HUES48 (cell line): Measurements from ENCODE around the gene DNM3.

Experiments
- H3K27ac ChIP-seq: one replicate; pipeline ENCODE4 v1.7.0; 2013; ENCODE audit warnings: low read depth, low read length, inconsistent platforms
- H3K27me3 ChIP-seq: 2 replicates; pipeline ENCODE4 v1.6.1; 2013; ENCODE audit warnings: mild to moderate bottlenecking, low read length; ENCODE audit not compliant: control insufficient read depth, insufficient read depth
- H3K36me3 ChIP-seq: 2 replicates; pipeline ENCODE4 v1.6.1; 2013; ENCODE audit warnings: low read length; ENCODE audit not compliant: control insufficient read depth, insufficient read depth
- H3K4me1 ChIP-seq: 2 replicates; pipeline ENCODE4 v1.6.1; 2013; ENCODE audit warnings: mild to moderate bottlenecking, low read length; ENCODE audit not compliant: control insufficient read depth, insufficient read depth
- H3K4me3 ChIP-seq: 2 replicates; pipeline ENCODE4 v1.5.1; 2013; ENCODE audit warnings: mild to moderate bottlenecking, low read depth, low read length
- H3K9ac ChIP-seq: 2 replicates; pipeline ENCODE4 v1.6.1; 2013; ENCODE audit warnings: mild to moderate bottlenecking, low read depth, low read length, moderate library complexity
- H3K9me3 ChIP-seq: 2 replicates; pipeline ENCODE4 v1.6.1; 2013; ENCODE audit warnings: low read length; ENCODE audit not compliant: control insufficient read depth, insufficient read depth

Gene DNM3

GRCh38 chr1:172322219-172323061 is 481.1 kb downstream of the DNM3 start:
- H3K27me3 ChIP-seq: no peaks in the 10 kb centered on the region
- H3K9me3 ChIP-seq: no peaks in the 10 kb centered on the region
- H3K9ac ChIP-seq: no peak overlapping the region
- H3K36me3 ChIP-seq: no peaks in the 10 kb centered on the region
- no peak overlapping the region for H3K27ac ChIP-seq
- no peak overlapping the region for H3K4me3 ChIP-seq
- H3K4me1 ChIP-seq: 0 out of 2 replicates have a peak, but pooled peaks cover 3% of the 10 kb centered on the region

DNA sequence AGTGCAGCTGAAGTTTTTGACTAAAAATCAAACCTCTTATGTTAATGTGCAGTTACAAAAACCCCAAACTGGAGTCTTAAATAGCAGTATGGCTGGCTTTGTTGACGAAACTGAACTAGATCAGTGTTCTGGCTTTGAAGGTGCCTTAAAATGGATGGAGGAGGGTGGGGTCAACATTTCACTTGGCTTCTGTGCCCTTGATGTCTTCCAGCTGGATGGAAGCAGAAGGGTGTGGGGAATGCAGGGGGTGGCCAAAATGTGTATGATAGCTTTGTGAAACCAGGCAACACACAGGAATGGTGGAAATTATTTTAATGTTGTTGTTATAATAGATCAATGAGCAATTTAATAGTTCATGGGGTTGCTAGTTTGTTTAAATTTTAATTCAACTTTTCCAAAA is 482.4 kb downstream of the DNM3 start:
- no peaks in the 10 kb centered on the region for H3K9me3 ChIP-seq
- no peak overlapping the region for H3K4me3 ChIP-seq
- H3K27ac ChIP-seq: no peak overlapping the region
- no peaks in the 10 kb centered on the region for H3K27me3 ChIP-seq
- H3K9ac ChIP-seq: no peak overlapping the region
- no peaks in the 10 kb centered on the region for H3K36me3 ChIP-seq
- H3K4me1 ChIP-seq: 0 out of 2 replicates have a peak, but pooled peaks cover 3% of the 10 kb centered on the region

GRCh38 chr1:172324086-172324485 is 482.8 kb downstream of the DNM3 start:
- Histone ChIP-seq H3K4me1 (0 out of 2 replicates have a peak, but pooled peaks cover 3% of the 10 kb centered on the region), H3K9me3 (no peaks in the 10 kb centered on the region), H3K27ac (no peak overlapping the region)

GRCh38 chr1:172324761-172325160 is 483.5 kb downstream of the DNM3 start:
- Histone ChIP-seq H3K36me3 (no peaks in the 10 kb centered on the region), H3K4me3 (no peak overlapping the region), H3K27me3 (no peaks in the 10 kb centered on the region), H3K9me3 (no peaks in the 10 kb centered on the region), H3K4me1 (0 out of 2 replicates have a peak, but pooled peaks cover 3% of the 10 kb centered on the region), H3K9ac (no peak overlapping the region), H3K27ac (no peak overlapping the region)

More at GRCh38 chr1:172324086-172324485, 482.8 kb downstream of the DNM3 start:
- Histone ChIP-seq H3K9ac (no peak overlapping the region), H3K4me3 (no peak overlapping the region), H3K36me3 (no peaks in the 10 kb centered on the region), H3K27me3 (no peaks in the 10 kb centered on the region)

DNA sequence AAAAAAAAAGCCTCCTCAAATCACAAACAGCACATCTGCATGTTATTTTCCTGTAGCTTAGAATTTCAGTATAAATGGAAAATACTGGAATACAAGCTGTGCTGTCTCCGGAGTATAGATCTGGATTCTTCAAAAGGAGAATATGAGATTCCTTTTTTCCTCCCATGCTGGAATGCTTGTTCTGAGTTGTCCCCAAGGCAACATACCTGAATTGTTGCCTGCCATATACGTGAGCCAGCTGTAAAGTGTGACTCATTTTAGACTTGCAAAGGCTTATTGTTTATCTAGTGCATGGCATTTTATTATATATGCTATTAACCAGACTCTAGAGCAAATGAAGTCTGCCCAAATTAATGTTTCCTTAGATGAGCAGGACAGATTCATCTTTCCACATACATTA is 484.2 kb downstream of the DNM3 start:
- Histone ChIP-seq H3K27ac (no peak overlapping the region), H3K9me3 (no peaks in the 10 kb centered on the region), H3K4me1 (0 out of 2 replicates have a peak, but pooled peaks cover 3% of the 10 kb centered on the region), H3K27me3 (no peaks in the 10 kb centered on the region), H3K4me3 (no peak overlapping the region), H3K36me3 (no peaks in the 10 kb centered on the region), H3K9ac (no peak overlapping the region)

GRCh38 chr1:172326136-172326535 is 484.8 kb downstream of the DNM3 start:
- Histone ChIP-seq H3K27ac (no peak overlapping the region), H3K9me3 (no peaks in the 10 kb centered on the region)

DNA sequence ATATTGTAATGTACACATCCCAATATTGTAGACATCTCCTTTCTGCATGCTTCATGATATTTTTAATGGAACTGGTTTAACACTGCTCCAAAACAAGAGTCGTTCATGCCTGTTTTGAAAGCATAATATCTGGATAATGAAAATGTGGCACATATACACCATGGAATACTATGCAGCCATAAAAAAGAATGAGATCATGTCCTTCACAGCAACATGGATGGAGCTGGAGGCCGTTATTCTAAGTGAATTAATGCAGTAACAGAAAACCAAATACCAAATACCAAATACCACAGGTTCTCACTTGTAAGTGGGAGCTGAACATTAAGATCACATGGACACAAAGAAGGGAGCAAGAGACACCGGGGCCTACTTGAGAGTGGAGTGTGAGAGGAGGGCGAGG is 487.0 kb downstream of the DNM3 start:
- no peaks in the 10 kb centered on the region for H3K9me3 ChIP-seq
- H3K4me3 ChIP-seq: no peak overlapping the region
- H3K36me3 ChIP-seq: no peaks in the 10 kb centered on the region
- no peaks in the 10 kb centered on the region for H3K27me3 ChIP-seq
- no peak overlapping the region for H3K27ac ChIP-seq
- no peaks in the 10 kb centered on the region for H3K4me1 ChIP-seq
- H3K9ac ChIP-seq: no peak overlapping the region

More at GRCh38 chr1:172326136-172326535, 484.8 kb downstream of the DNM3 start:
- no peak overlapping the region for H3K4me3 ChIP-seq
- no peaks in the 10 kb centered on the region for H3K36me3 ChIP-seq
- 0 out of 2 replicates have a peak, but pooled peaks cover 3% of the 10 kb centered on the region for H3K4me1 ChIP-seq
- no peaks in the 10 kb centered on the region for H3K27me3 ChIP-seq
- H3K9ac ChIP-seq: no peak overlapping the region

GRCh38 chr1:172332230-172332629 is 490.9 kb downstream of the DNM3 start:
- Histone ChIP-seq H3K4me3 (no peak overlapping the region), H3K27me3 (no peaks in the 10 kb centered on the region), H3K4me1 (no peaks in the 10 kb centered on the region), H3K27ac (no peak overlapping the region), H3K9me3 (no peaks in the 10 kb centered on the region), H3K36me3 (no peaks in the 10 kb centered on the region), H3K9ac (no peak overlapping the region)

- H3K9me3 ChIP-seq: no peaks in the 10 kb centered on the region
- no peaks in the 10 kb centered on the region for H3K36me3 ChIP-seq
- no peak overlapping the region for H3K27ac ChIP-seq
- H3K4me1 ChIP-seq: no peaks in the 10 kb centered on the region
- H3K27me3 ChIP-seq: no peaks in the 10 kb centered on the region
- no peak overlapping the region for H3K4me3 ChIP-seq
- H3K9ac ChIP-seq: no peak overlapping the region
These were observed 494.1 kb downstream of the DNM3 start for GRCh38 chr1:172335377-172335776.

- H3K36me3 ChIP-seq: no peaks in the 10 kb centered on the region
- peaks cover 22% of the 10 kb centered on the region for H3K4me1 ChIP-seq
- no peaks in the 10 kb centered on the region for H3K9me3 ChIP-seq
- no peak overlapping the region for H3K4me3 ChIP-seq
- no peak overlapping the region for H3K27ac ChIP-seq
- H3K9ac ChIP-seq: no peak overlapping the region
- H3K27me3 ChIP-seq: no peaks in the 10 kb centered on the region
These were observed 497.0 kb downstream of the DNM3 start for GRCh38 chr1:172338295-172338735.

DNA sequence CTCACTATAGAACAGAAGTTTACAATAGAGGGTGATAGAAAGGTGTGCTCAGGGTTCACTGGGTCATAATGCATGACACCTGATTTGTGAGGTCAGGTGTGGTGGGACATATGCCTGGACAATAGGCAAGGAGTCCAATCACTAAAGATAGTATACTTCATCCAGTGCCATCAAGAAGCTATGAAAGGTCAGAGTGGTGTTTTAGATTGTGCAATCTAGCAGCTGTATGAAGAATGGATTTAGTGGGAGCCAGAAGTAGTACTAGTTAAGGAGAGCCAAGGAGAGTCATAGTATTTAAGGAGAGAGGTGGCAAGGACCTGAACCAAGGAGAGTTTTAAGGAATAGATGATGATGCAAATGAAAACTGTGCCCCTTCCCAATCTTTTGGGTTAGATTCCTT is 498.5 kb downstream of the DNM3 start:
- Histone ChIP-seq H3K36me3 (no peaks in the 10 kb centered on the region), H3K27me3 (no peaks in the 10 kb centered on the region), H3K4me1 (peaks cover 30% of the 10 kb centered on the region), H3K27ac (no peak overlapping the region), H3K4me3 (no peak overlapping the region), H3K9ac (no peak overlapping the region), H3K9me3 (no peaks in the 10 kb centered on the region)
